ENCODE data around the gene SMAD6.

Gene SMAD6

GRCh38 chr15:66674756-66675155, 27.3 kb upstream of the SMAD6 start:
- no peaks in the 10 kb centered on the region for H4K20me1 ChIP-seq (ENCODE audit: control insufficient read depth, insufficient read depth, low read depth, low read length)
- H3K79me2 ChIP-seq (ENCODE audit: control insufficient read depth, low read length), result no peaks in the 10 kb centered on the region
- TF ChIP-seq EZH2phosphoT487 (IDR thresholded peaks at IDR 0.05; ENCODE audit: borderline replicate concordance, low read length) (no peak), CTCF (IDR thresholded peaks at IDR 0.05; ENCODE audit: low read depth, low read length, poor library complexity, severe bottlenecking) (no peak)
- H3K36me3 ChIP-seq (ENCODE audit: control insufficient read depth, low read length), result no peaks in the 10 kb centered on the region
- H3K4me3 ChIP-seq (ENCODE audit: low read length), result no peak overlapping the region
- H3F3A ChIP-seq (ENCODE audit: control insufficient read depth, insufficient read depth), result no peaks in the 10 kb centered on the region
- peaks cover 19% of the 10 kb centered on the region for H3K4me1 ChIP-seq (ENCODE audit: control insufficient read depth, low read length)
- no peak overlapping the region for H3K4me2 ChIP-seq (ENCODE audit: low read length)
- no peaks in the 10 kb centered on the region for H3K27me3 ChIP-seq (ENCODE audit: control insufficient read depth, low read length)
- H3K9me2 ChIP-seq (replicated peaks; ENCODE audit: control insufficient read depth, low read length), result no peaks in the 10 kb centered on the region
- H3K27ac ChIP-seq (ENCODE audit: low read depth, low read length), result no peak overlapping the region
- H3K9me3 ChIP-seq (ENCODE audit: control insufficient read depth, insufficient read depth, low read length), result no peaks in the 10 kb centered on the region

- H3K27ac ChIP-seq (ENCODE audit: low read depth, low read length), result no peak overlapping the region
- H4K20me1 ChIP-seq (ENCODE audit: control insufficient read depth, insufficient read depth, low read depth, low read length), result no peaks in the 10 kb centered on the region
- H3K79me2 ChIP-seq (ENCODE audit: control insufficient read depth, low read length), result no peaks in the 10 kb centered on the region
- H3K9me3 ChIP-seq (ENCODE audit: control insufficient read depth, insufficient read depth, low read length), result no peaks in the 10 kb centered on the region
- no peak for TF ChIP-seq CTCF (IDR thresholded peaks at IDR 0.05; ENCODE audit: low read depth, low read length, poor library complexity, severe bottlenecking)
- TF ChIP-seq EZH2phosphoT487 (IDR thresholded peaks at IDR 0.05; ENCODE audit: borderline replicate concordance, low read length), result no peak
- H3K9me2 ChIP-seq (replicated peaks; ENCODE audit: control insufficient read depth, low read length), result no peaks in the 10 kb centered on the region
- peaks cover 19% of the 10 kb centered on the region for H3K4me1 ChIP-seq (ENCODE audit: control insufficient read depth, low read length)
- no peaks in the 10 kb centered on the region for H3K27me3 ChIP-seq (ENCODE audit: control insufficient read depth, low read length)
- H3F3A ChIP-seq (ENCODE audit: control insufficient read depth, insufficient read depth), result no peaks in the 10 kb centered on the region
- H3K4me3 ChIP-seq (ENCODE audit: low read length), result no peak overlapping the region
- H3K36me3 ChIP-seq (ENCODE audit: control insufficient read depth, low read length), result no peaks in the 10 kb centered on the region
- H3K4me2 ChIP-seq (ENCODE audit: low read length), result no peak overlapping the region
These were observed 26.6 kb upstream of the SMAD6 start for GRCh38 chr15:66675446-66675845.

- Histone ChIP-seq H4K20me1 (ENCODE audit: control insufficient read depth, insufficient read depth, low read depth, low read length) (no peaks in the 10 kb centered on the region), H3K9me3 (ENCODE audit: control insufficient read depth, insufficient read depth, low read length) (no peaks in the 10 kb centered on the region), H3K79me2 (ENCODE audit: control insufficient read depth, low read length) (no peaks in the 10 kb centered on the region), H3K4me3 (ENCODE audit: low read length) (no peak overlapping the region), H3K36me3 (ENCODE audit: control insufficient read depth, low read length) (no peaks in the 10 kb centered on the region), H3K9me2 (replicated peaks; ENCODE audit: control insufficient read depth, low read length) (no peaks in the 10 kb centered on the region), H3K4me2 (ENCODE audit: low read length) (no peak overlapping the region), H3F3A (ENCODE audit: control insufficient read depth, insufficient read depth) (no peaks in the 10 kb centered on the region), H3K4me1 (ENCODE audit: control insufficient read depth, low read length) (peaks cover 19% of the 10 kb centered on the region), H3K27me3 (ENCODE audit: control insufficient read depth, low read length) (no peaks in the 10 kb centered on the region), H3K27ac (ENCODE audit: low read depth, low read length) (no peak overlapping the region)
- no peak for TF ChIP-seq CTCF (IDR thresholded peaks at IDR 0.05; ENCODE audit: low read depth, low read length, poor library complexity, severe bottlenecking)
- no peak for TF ChIP-seq EZH2phosphoT487 (IDR thresholded peaks at IDR 0.05; ENCODE audit: borderline replicate concordance, low read length)
These were observed 24.7 kb upstream of the SMAD6 start for GRCh38 chr15:66677336-66677735.

Measured in DOHH2 (cell line).